GM21717 (cell line): ENCODE data around the gene NCBP2.

ENCODE experiments used
- ATAC-seq: cut with Tn5 transposase; IDR thresholded peaks from one replicate; pipeline ENCODE4 v1.9.1; 2021; ENCODE audit warnings: mild to moderate bottlenecking, moderate library complexity; ENCODE audit not compliant: unreplicated experiment

NCBP2 gene

GRCh38 chr3:196886144-196886543, 56.2 kb downstream of the NCBP2 start:
- ATAC-seq, result no peak
